Ovary (tissue), 3 donors: ENCODE data around the gene CWC27.

Experiments
- EP300 ChIP-seq: sonication (generic); formaldehyde crosslinking; IDR thresholded peaks from one replicate; pipeline ENCODE4 v1.6.1; 2017; ENCODE audit warnings: antibody characterized with exemption
- POLR2A ChIP-seq: fragments of 450-650 bp; IDR thresholded peaks from one replicate; pipeline ENCODE4 v1.6.1; 2017; ENCODE audit warnings: antibody characterized with exemption, mild to moderate bottlenecking, moderate library complexity
- TF ChIP-seq, protein P1 (sequence below), 3 donors: fragments of 450-650 bp in 2 of 3; fragments of 200-600 bp in 1 of 3; IDR thresholded peaks; one replicate each; pipeline versions ENCODE4 v1.5.1 to v1.8.0; 2016 to 2022; ENCODE audit warnings: antibody characterized with exemption in 3 of 3, mild to moderate bottlenecking in 1 of 3
- donor health status: DM: no; HTN: no; CAD: no.

DNA sequence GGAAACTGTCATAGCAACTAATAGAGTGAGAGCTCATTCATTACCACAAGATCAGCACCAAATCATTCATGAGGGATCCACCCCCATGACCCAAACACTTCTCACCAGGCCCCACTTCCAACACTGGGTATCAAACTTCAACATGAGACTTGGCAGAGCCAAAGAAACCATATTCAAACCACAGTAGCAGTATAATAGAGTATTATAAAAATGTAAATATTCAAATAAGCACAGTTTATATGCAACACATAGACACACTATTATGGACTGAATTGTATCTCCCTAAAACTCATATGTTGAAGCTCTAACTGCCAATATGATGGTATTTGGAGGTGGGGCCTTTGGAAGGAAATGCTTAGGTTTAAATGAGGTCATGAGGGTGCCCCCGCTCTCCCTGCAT, 240.5 kb downstream of the CWC27 start:
- TF ChIP-seq, protein P1, sequence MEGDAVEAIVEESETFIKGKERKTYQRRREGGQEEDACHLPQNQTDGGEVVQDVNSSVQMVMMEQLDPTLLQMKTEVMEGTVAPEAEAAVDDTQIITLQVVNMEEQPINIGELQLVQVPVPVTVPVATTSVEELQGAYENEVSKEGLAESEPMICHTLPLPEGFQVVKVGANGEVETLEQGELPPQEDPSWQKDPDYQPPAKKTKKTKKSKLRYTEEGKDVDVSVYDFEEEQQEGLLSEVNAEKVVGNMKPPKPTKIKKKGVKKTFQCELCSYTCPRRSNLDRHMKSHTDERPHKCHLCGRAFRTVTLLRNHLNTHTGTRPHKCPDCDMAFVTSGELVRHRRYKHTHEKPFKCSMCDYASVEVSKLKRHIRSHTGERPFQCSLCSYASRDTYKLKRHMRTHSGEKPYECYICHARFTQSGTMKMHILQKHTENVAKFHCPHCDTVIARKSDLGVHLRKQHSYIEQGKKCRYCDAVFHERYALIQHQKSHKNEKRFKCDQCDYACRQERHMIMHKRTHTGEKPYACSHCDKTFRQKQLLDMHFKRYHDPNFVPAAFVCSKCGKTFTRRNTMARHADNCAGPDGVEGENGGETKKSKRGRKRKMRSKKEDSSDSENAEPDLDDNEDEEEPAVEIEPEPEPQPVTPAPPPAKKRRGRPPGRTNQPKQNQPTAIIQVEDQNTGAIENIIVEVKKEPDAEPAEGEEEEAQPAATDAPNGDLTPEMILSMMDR (IDR thresholded peaks at IDR 0.05): no peak
- TF ChIP-seq POLR2A (no peak), EP300 (no peak)
